SU-DHL-6 (cell line): Measurements from ENCODE around the gene C14orf93.

ENCODE experiments used
- EZH2phosphoT487 ChIP-seq: fragments of 200-600 bp; sonication (generic), shearing (Covaris generic); conservative IDR thresholded peaks from 2 replicates; pipeline ENCODE4 v1.6.1; 2018; ENCODE audit warnings: mild to moderate bottlenecking, antibody characterized with exemption, low read length, moderate library complexity, mixed read lengths
- TF ChIP-seq, protein P1 (sequence below): fragments of 200-600 bp; sonication (generic); IDR thresholded peaks from one replicate; pipeline ENCODE4 v1.5.1; 2017; ENCODE audit warnings: antibody characterized with exemption, mild to moderate bottlenecking, low read length, moderate library complexity; ENCODE audit not compliant: insufficient read depth, poor library complexity, severe bottlenecking

DNA sequence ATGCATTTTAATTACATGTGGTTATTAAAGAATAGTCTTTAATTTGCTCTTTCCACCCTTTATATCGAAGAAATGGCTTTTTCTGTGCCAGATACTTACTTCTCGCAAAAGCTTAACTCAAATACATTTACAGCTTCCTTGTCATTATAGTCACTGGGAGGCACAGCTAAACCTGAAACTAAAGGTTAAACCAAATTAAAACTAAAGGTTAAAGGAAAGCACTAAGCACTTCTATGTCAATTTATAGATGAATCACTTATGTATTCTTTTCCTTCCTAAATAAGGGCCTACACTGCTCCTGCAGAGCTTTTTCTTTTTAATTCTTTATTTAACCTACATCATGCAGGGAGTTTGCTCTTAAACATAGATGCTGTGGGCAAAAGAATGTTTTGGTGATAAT is 9.1 kb downstream of the C14orf93 start:
- TF ChIP-seq, protein P1, sequence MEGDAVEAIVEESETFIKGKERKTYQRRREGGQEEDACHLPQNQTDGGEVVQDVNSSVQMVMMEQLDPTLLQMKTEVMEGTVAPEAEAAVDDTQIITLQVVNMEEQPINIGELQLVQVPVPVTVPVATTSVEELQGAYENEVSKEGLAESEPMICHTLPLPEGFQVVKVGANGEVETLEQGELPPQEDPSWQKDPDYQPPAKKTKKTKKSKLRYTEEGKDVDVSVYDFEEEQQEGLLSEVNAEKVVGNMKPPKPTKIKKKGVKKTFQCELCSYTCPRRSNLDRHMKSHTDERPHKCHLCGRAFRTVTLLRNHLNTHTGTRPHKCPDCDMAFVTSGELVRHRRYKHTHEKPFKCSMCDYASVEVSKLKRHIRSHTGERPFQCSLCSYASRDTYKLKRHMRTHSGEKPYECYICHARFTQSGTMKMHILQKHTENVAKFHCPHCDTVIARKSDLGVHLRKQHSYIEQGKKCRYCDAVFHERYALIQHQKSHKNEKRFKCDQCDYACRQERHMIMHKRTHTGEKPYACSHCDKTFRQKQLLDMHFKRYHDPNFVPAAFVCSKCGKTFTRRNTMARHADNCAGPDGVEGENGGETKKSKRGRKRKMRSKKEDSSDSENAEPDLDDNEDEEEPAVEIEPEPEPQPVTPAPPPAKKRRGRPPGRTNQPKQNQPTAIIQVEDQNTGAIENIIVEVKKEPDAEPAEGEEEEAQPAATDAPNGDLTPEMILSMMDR = no peak
- TF ChIP-seq EZH2phosphoT487 = no peak
